Stimulated activated CD4-positive, alpha-beta T cell treated with anti-CD3 and anti-CD28 coated beads, TNF-alpha, amount 100 ng/mL, for 48 hours (primary cell): Measurements from ENCODE around the gene OR5D14.

Experiments used
- DNase-seq, 3 donors: peaks; one replicate each; pipeline ENCODE4 v3.0.0-alpha.2; 2020; ENCODE audit warnings: low read depth in 3 of 3

The OR5D14 gene

DNA sequence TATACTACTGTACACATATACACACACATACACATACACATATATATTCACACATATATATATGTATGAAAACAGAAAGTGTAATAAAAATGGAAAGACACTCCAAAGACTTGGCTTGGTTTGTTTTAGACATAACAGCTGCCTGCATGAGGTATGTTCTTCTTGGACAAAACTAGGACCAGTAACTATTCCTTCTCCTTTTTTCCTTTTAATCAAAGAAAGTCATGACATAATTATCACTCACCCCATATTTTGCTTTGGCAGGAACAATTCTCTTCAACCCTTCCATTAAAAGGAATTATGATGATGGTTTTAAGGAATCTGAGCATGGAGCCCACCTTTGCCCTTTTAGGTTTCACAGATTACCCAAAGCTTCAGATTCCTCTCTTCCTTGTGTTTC lies at the start of gene OR5D14:
Gene OR5D14 (plus strand): TSS at position 301 of the 400 bp plus-strand sequence. CDS start 0 bp downstream, at position 301.
- DNase-seq: no peak

DNA sequence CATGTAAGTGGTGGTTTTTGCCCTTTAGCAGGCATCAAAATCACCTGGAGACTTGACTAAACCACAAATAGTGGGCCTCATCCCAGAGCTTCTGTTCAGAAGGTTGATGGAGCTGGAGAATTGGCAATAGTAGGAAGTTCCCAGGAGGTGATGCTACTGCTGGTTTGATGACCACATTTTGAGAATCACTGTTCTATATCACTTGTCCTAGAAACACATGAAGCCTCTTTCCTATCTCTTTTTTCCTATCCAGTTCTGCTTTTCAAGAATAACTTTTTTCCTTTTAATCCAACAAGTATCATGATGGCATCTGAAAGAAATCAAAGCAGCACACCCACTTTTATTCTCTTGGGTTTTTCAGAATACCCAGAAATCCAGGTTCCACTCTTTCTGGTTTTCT lies 22.2 kb upstream of the OR5D14 start, which contains the start of gene OR5D13:
Gene OR5D13 (plus strand): TSS at position 301 of the 400 bp plus-strand sequence. CDS start 0 bp downstream, at position 301.
- DNase-seq: no peak

DNA sequence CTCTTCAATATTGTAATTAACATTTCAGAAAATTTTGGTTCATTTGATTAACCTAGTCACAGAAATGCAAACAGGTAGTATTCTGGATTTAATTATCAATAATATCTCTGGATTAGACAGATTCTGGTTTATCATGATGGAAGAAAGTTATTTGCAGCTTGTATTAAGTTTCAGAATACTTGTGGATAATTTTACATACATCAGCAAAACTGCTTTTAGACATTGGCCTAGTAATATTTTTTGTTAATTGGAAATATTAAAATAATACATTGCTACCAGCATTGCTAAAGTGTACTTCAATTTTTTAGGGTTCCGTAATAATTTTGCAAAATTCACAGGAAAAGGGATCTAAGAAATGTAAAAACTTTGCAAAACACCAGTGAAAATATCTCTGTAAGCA lies 3.8 kb upstream of the OR5D14 start:
- DNase-seq: no peak

DNA sequence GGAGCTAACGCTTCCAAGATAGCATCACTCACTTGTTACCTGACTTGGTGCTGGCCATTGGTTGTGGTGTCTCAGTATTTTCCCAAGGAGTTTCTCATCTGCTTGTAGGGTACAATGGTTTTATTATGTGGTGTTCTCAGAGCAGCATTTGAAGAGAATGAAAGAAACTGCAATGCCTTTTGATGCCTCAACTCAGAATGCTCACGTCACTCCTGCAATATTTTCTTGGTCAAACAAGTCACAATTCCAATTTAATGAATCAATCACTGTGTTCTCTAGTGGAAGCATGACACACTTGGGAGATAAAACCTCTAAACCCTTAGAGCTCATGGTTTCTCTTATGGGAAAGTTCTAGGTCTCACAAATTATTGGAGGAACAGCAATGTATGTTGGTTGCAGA lies 2.0 kb upstream of the OR5D14 start:
- DNase-seq: no peak

DNA sequence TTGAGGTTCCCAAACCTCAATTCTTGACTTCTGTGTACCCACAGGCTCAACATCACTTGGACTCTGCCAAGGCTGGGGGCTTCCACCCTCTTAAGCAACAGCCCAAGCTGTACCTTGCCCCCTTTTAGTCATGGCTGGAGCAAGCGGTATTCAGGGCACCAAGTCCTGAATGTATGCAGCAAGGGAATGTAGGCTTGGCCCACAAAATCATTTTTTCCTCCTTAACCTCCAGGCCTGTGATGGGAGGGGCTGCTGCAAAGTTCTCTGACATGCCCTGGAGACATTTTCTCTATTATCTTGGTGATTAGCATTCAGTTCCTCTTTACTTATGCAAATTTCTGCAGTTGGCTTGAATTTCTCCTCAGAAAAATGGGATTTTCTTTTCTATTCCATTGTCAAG lies 10.9 kb downstream of the OR5D14 start:
- DNase-seq: no peak

DNA sequence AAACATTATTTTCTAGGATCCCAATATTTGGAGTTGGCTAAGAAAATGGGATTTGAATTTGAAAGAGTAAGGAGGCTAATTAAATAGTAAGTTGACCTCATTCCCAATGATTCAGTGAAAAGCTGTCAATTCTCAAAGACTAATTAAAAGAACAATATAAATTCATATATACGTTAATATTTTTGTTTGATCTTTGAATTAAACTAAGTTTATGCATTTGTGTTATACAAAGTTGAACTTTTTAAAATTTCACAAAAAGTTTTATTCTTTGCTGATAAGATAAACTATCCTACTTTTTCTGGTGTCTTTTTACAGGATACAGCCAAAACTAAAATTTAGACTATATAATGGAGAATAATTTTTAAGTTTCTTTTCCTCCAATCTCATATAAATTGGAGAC lies 15.7 kb downstream of the OR5D14 start, which contains the start of gene OR5L1:
Gene OR5L1 (plus strand): TSS at position 301 of the 400 bp plus-strand sequence. CDS start 100 bp downstream, outside the sequence.
- no peak for DNase-seq

DNA sequence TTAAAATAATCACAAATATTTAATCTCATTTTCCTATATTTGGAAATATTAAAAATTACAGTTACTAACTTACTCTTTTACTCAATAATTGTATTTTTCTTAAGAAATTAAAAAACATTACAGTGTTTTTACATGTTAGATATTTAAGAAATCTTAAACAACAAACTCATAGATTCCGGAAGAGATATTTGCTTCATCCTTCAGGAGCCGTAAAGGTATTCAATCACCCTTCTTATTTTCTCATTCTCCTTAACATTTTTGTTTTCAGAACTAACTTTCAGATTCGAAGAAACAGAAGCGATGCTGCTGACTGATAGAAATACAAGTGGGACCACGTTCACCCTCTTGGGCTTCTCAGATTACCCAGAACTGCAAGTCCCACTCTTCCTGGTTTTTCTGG lies 24.0 kb downstream of the OR5D14 start, which contains the start of gene OR5D18:
Gene OR5D18 (plus strand): TSS at position 301 of the 400 bp plus-strand sequence. CDS start 0 bp downstream, at position 301.
- DNase-seq: no peak

DNA sequence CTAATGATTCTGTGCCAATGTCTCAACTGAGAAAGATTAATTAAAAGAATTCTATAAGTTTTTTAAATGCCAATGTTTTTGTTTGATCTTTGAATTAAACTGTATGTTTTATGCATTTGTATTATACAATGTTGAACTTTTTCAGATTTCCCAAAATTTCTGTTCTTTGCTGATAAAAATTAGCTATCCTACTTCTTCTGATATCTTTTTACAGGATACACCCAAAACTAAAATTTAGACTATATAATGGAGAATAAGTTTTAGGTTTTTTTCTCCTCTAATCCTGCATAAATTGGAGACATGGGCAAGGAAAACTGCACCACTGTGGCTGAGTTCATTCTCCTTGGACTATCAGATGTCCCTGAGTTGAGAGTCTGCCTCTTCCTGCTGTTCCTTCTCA lies 31.6 kb downstream of the OR5D14 start, which contains the start of gene OR5L2:
Gene OR5L2 (plus strand): TSS at position 301 of the 400 bp plus-strand sequence. CDS start 0 bp downstream, at position 301.
- DNase-seq: no peak

DNA sequence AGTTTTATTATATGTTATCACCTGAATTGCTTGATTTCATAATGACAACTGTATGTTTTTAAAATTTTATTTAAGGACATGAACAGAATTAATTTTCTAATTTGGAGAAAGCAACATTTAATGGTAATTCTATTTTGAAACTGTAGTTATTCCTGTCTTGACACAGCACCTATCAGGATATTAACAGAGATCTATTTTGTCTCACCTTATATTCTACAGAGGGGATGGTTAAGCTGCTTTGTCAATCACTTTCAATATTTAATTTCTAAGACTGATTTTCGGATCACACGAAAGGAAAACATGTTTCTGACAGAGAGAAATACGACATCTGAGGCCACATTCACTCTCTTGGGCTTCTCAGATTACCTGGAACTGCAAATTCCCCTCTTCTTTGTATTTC lies 43.1 kb downstream of the OR5D14 start, which contains the start of gene OR5D16:
Gene OR5D16 (plus strand): TSS at position 301 of the 400 bp plus-strand sequence. CDS start 0 bp downstream, at position 301.
- DNase-seq: no peak
